Gastrocnemius medialis (tissue), 4 donors: Measurements from ENCODE around the gene NANOG.

Source experiments
- POLR2A ChIP-seq, 2 donors: fragments of 450-650 bp; IDR thresholded peaks; one replicate each; pipeline ENCODE4 v1.6.1; 2017; ENCODE audit warnings: antibody characterized with exemption in 2 of 2, mild to moderate bottlenecking in 2 of 2, moderate library complexity in 2 of 2
- TF ChIP-seq, protein P1 (sequence below), 5 experiments: fragments of 450-650 bp in 3 of 5; fragments of 200-600 bp in 2 of 5; sonication (generic) in 2 of 5; IDR thresholded peaks in 4 of 5; conservative IDR thresholded peaks in 1 of 5; 1 replicate in 4 of 5; 2 replicates in 1 of 5; pipeline ENCODE4 v1.5.1; 2016 to 2019; ENCODE audit warnings: antibody characterized with exemption in 5 of 5, mild to moderate bottlenecking in 3 of 5, moderate library complexity in 3 of 5

- TF ChIP-seq, protein P1, sequence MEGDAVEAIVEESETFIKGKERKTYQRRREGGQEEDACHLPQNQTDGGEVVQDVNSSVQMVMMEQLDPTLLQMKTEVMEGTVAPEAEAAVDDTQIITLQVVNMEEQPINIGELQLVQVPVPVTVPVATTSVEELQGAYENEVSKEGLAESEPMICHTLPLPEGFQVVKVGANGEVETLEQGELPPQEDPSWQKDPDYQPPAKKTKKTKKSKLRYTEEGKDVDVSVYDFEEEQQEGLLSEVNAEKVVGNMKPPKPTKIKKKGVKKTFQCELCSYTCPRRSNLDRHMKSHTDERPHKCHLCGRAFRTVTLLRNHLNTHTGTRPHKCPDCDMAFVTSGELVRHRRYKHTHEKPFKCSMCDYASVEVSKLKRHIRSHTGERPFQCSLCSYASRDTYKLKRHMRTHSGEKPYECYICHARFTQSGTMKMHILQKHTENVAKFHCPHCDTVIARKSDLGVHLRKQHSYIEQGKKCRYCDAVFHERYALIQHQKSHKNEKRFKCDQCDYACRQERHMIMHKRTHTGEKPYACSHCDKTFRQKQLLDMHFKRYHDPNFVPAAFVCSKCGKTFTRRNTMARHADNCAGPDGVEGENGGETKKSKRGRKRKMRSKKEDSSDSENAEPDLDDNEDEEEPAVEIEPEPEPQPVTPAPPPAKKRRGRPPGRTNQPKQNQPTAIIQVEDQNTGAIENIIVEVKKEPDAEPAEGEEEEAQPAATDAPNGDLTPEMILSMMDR (IDR thresholded peaks at IDR 0.05 in 4 of 5, conservative IDR thresholded peaks at IDR 0.05 in 1 of 5), result no peak
- no peak for TF ChIP-seq POLR2A (IDR thresholded peaks at IDR 0.05)
Measured at GRCh38 chr12:7801460-7801859, 12.3 kb downstream of the NANOG start.
